ENCODE measurements around the gene MFSD11. TPM values are rescaled to one million over a fixed set of nuclear protein-coding genes. Genes with fewer than 3 reads are reported as not detected.
A peak's percentile ranks its signal among the peaks of the same experiment; 100 is the strongest.

Gene MFSD11
- total and polyA plus RNA-seq, 2 experiments from 2014 or later: 55.6 to 69.2 TPM

GRCh38 chr17:76716146-76716838 lies 21.6 kb upstream of the MFSD11 start:
- Histone ChIP-seq H3K27me3 (no peaks in the 10 kb centered on the region), H3K9me3 (ENCODE audit: low read depth) (no peaks in the 10 kb centered on the region), H3K36me3 (peaks cover 52% of the 10 kb centered on the region), H3K4me3 (no peak overlapping the region), H3K27ac (peak overlapping the region; percentile 76), H3K4me1 (ENCODE audit: low read depth) (peaks cover 19% of the 10 kb centered on the region)
- peak in 1 of 2 donors; percentile 100 for DNase-seq (ENCODE audit: low read depth in 1 of 2, low spot score in 1 of 2)
- TF ChIP-seq, protein P1, sequence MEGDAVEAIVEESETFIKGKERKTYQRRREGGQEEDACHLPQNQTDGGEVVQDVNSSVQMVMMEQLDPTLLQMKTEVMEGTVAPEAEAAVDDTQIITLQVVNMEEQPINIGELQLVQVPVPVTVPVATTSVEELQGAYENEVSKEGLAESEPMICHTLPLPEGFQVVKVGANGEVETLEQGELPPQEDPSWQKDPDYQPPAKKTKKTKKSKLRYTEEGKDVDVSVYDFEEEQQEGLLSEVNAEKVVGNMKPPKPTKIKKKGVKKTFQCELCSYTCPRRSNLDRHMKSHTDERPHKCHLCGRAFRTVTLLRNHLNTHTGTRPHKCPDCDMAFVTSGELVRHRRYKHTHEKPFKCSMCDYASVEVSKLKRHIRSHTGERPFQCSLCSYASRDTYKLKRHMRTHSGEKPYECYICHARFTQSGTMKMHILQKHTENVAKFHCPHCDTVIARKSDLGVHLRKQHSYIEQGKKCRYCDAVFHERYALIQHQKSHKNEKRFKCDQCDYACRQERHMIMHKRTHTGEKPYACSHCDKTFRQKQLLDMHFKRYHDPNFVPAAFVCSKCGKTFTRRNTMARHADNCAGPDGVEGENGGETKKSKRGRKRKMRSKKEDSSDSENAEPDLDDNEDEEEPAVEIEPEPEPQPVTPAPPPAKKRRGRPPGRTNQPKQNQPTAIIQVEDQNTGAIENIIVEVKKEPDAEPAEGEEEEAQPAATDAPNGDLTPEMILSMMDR (IDR thresholded peaks at IDR 0.05; ENCODE audit: low read depth, low read length): no peak

DNA sequence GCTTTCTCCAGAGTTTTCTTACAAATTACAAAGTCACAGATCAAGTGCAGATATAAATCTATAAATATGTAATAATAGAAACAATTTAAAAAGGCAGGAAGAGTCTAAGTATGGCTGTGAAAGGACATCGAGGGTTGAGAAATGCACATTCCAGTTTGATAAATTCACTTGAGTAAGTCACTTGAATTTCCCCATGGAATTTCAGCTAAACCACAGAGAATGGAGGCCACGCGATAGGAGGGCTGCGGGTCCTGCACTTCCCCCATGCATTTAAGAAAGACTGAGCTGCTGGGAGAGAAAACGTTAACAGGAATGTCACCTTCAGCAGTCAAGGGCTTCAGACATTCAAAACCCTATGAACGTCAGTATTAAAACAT lies 21.1 kb upstream of the MFSD11 start:
- H3K4me3 ChIP-seq: no peak overlapping the region
- no peaks in the 10 kb centered on the region for H3K9me3 ChIP-seq (ENCODE audit: low read depth)
- TF ChIP-seq, protein P1 (IDR thresholded peaks at IDR 0.05; ENCODE audit: low read depth, low read length): no peak
- H3K27me3 ChIP-seq: no peaks in the 10 kb centered on the region
- peak overlapping the region; percentile 76 for H3K27ac ChIP-seq
- DNase-seq (ENCODE audit: low read depth in 1 of 2, low spot score in 1 of 2): peak in 1 of 2 donors; percentile 98
- peaks cover 58% of the 10 kb centered on the region for H3K36me3 ChIP-seq
- H3K4me1 ChIP-seq (ENCODE audit: low read depth): peaks cover 19% of the 10 kb centered on the region

- H3K36me3 ChIP-seq: peaks cover 63% of the 10 kb centered on the region
- no peak for DNase-seq (ENCODE audit: low read depth in 1 of 2, low spot score in 1 of 2)
- no peak overlapping the region for H3K27ac ChIP-seq
- peaks cover 17% of the 10 kb centered on the region for H3K4me1 ChIP-seq (ENCODE audit: low read depth)
- H3K9me3 ChIP-seq (ENCODE audit: low read depth): no peaks in the 10 kb centered on the region
- no peak overlapping the region for H3K4me3 ChIP-seq
- TF ChIP-seq, protein P1 (IDR thresholded peaks at IDR 0.05; ENCODE audit: low read depth, low read length): no peak
- no peaks in the 10 kb centered on the region for H3K27me3 ChIP-seq
Measured at GRCh38 chr17:76718516-76718915, 19.4 kb upstream of the MFSD11 start.

DNA sequence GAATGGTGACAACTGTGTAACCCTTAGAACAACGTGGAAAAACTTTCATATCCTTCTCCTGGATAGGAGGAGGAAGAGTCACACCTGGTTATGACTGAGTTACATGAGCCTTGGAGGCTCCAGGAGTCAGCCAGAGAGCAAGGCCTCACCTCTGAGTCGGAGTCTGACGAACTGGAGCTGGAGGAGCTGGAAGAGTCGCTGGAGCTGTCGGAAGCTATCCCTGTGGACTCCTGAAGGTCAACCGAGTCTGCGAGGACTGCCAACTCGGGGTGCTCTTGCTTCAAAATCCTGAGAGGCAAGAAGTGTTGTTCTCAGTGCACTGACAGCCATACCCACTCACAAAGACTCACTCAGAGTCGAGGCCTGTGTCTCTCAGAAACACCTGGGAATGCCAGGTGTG lies 17.7 kb upstream of the MFSD11 start:
- DNase-seq (ENCODE audit: low read depth in 1 of 2, low spot score in 1 of 2): no peak
- Histone ChIP-seq H3K36me3 (peaks cover 73% of the 10 kb centered on the region), H3K4me3 (no peak overlapping the region), H3K9me3 (ENCODE audit: low read depth) (no peaks in the 10 kb centered on the region), H3K4me1 (ENCODE audit: low read depth) (peaks cover 9% of the 10 kb centered on the region), H3K27ac (no peak overlapping the region), H3K27me3 (no peaks in the 10 kb centered on the region)
- TF ChIP-seq, protein P1 (IDR thresholded peaks at IDR 0.05; ENCODE audit: low read depth, low read length): no peak

DNA sequence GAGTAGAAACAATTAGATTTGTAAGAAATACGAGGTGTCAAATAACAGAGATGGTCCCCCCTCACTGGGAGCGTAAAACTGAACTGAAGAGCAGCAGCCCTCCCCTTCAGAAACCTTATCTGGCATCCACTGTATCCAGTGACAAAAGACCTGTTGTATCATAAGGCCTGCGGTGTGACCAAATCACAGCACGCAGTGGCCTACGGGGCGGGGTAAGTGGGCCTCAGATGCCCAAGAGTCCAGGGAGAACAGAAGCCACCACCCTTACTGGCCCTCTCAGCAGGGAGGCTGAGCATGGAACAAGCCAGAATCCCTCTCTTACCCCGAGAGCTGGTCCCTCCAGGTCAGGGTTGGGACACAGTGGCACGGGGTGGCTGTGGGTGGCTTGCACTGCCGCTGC lies 17.0 kb upstream of the MFSD11 start:
- H3K9me3 ChIP-seq (ENCODE audit: low read depth): no peaks in the 10 kb centered on the region
- peaks cover 11% of the 10 kb centered on the region for H3K4me1 ChIP-seq (ENCODE audit: low read depth)
- H3K27ac ChIP-seq: no peak overlapping the region
- DNase-seq (ENCODE audit: low read depth in 1 of 2, low spot score in 1 of 2): no peak
- H3K27me3 ChIP-seq: no peaks in the 10 kb centered on the region
- TF ChIP-seq, protein P1 (IDR thresholded peaks at IDR 0.05; ENCODE audit: low read depth, low read length): no peak
- H3K4me3 ChIP-seq: no peak overlapping the region
- H3K36me3 ChIP-seq: peaks cover 71% of the 10 kb centered on the region

All from cardiac muscle cell (in vitro differentiated cells and primary cell).